Astrocyte (in vitro differentiated cells and primary cell): Measurements from ENCODE around the gene CAMK2D.

Experiments used
- EZH2 ChIP-seq: IDR thresholded peaks from 2 replicates; pipeline ENCODE4 v1.6.1; 2012; ENCODE audit warnings: mild to moderate bottlenecking, low read length, inconsistent platforms; ENCODE audit not compliant: insufficient read depth
- TF ChIP-seq, protein P1 (sequence below): IDR thresholded peaks from 2 replicates; pipeline ENCODE4 v1.5.1; 2011; ENCODE audit warnings: low read depth, mild to moderate bottlenecking, inconsistent platforms, low read length, moderate library complexity; ENCODE audit not compliant: insufficient read depth

DNA sequence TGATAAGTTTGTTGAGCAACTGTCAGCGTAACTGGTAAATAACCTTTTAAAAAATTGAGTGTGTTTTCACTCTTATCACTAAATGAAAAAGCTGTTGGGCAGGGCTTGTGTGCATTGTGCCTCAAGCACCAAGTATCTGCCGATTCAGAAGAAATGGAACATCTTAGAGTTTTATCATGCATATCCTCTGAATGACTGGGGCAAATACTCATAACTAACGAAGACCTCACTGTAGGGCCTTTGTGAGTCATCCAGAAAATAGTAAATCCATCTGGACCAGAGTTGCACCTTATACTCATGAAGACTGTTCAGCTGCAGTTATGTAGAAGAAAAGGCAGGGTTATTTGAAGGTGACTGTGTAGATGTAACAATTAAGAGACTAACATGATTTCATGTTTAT, 222.1 kb downstream of the CAMK2D start:
- TF ChIP-seq, protein P1, sequence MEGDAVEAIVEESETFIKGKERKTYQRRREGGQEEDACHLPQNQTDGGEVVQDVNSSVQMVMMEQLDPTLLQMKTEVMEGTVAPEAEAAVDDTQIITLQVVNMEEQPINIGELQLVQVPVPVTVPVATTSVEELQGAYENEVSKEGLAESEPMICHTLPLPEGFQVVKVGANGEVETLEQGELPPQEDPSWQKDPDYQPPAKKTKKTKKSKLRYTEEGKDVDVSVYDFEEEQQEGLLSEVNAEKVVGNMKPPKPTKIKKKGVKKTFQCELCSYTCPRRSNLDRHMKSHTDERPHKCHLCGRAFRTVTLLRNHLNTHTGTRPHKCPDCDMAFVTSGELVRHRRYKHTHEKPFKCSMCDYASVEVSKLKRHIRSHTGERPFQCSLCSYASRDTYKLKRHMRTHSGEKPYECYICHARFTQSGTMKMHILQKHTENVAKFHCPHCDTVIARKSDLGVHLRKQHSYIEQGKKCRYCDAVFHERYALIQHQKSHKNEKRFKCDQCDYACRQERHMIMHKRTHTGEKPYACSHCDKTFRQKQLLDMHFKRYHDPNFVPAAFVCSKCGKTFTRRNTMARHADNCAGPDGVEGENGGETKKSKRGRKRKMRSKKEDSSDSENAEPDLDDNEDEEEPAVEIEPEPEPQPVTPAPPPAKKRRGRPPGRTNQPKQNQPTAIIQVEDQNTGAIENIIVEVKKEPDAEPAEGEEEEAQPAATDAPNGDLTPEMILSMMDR: no peak
- TF ChIP-seq EZH2: no peak
